HepG2 (cell line): Measurements from ENCODE around the gene UFSP2. TPM values are rescaled to one million over a fixed set of nuclear protein-coding genes. Genes with fewer than 3 reads are reported as not detected.

ENCODE experiments used
- ATAC-seq: fragments of 200-7000 bp; cut with Tn5 transposase; 3 replicates; pipeline ENCODE4 v1.9.1; 2020; ENCODE audit warnings: mild to moderate bottlenecking, moderate library complexity
- BruUV-seq: library from RNA; stranded (reverse); fragments of 400-500 nt; replicated peaks from 2 replicates; lab custom pipeline; 2021; lab: Mats Ljungman, UMichigan
- CTCF ChIA-PET: fragments of 300-600 bp; formaldehyde crosslinking; extraction: SDS; loops from one replicate; lab custom pipeline; 2021; ENCODE audit warnings: low total read pairs, inconsistent platforms, low intra/inter-chr PET ratio; lab: Yijun Ruan, JAX
- POLR2A ChIA-PET: fragments of 350-600 bp; sonication (Branson Sonifier 250); formaldehyde crosslinking; loops from one replicate; lab custom pipeline; 2020; ENCODE audit warnings: antibody characterized with exemption, inconsistent platforms; lab: Yijun Ruan, JAX
- DNase-seq: peaks from one replicate; pipeline ENCODE4 v3.0.0-alpha.2; 2015; ENCODE audit warnings: low spot score
- FAIRE-seq: peaks from 3 replicates; lab custom pipeline; 2011; peaks lifted over from hg19 to GRCh38; lab: Jason Lieb, UNC
- H2AFZ ChIP-seq: one replicate; pipeline ENCODE4 v1.6.1; 2011; ENCODE audit warnings: low read length, inconsistent platforms
- H3K27ac ChIP-seq: fragments of 300-600 bp; 3 replicates; pipeline ENCODE4 v1.8.0; 2011; ENCODE audit warnings: mixed run types, mild to moderate bottlenecking, mixed read lengths, low read length, inconsistent platforms; ENCODE audit not compliant: insufficient read depth; ENCODE audit errors: extremely low read length
- H3K27me3 ChIP-seq, 2 experiments: fragments of 200-600 bp in 1 of 2; 2 replicates in 1 of 2; 3 replicates in 1 of 2; pipeline versions ENCODE4 v1.6.0 to v1.8.0; 2011; ENCODE audit warnings: low read length in 2 of 2, mild to moderate bottlenecking in 2 of 2, moderate library complexity in 2 of 2, inconsistent platforms in 1 of 2; ENCODE audit not compliant: insufficient read depth in 2 of 2, control insufficient read depth in 1 of 2
- H3K36me3 ChIP-seq, 2 experiments: fragments of 200-600 bp in 1 of 2; replicated peaks in 1 of 2; 2 replicates in 1 of 2; 3 replicates in 1 of 2; pipeline versions ENCODE4 v1.5.1 to v1.8.0; 2011; ENCODE audit warnings: low read length in 2 of 2, inconsistent platforms in 1 of 2; ENCODE audit not compliant: insufficient read depth in 2 of 2, control insufficient read depth in 1 of 2
- H3K4me1 ChIP-seq: 2 replicates; pipeline ENCODE4 v1.5.1; 2012; ENCODE audit warnings: low read length, inconsistent platforms; ENCODE audit not compliant: insufficient read depth
- H3K4me2 ChIP-seq: 2 replicates; pipeline ENCODE4 v1.6.0; 2011; ENCODE audit warnings: low read depth, low read length, inconsistent platforms
- H3K4me3 ChIP-seq, 3 experiments: fragments of 200-600 bp in 1 of 3; sonication (generic), shearing (Covaris generic) in 1 of 3; replicated peaks in 1 of 3; 2 replicates each; pipeline ENCODE4 v1.5.1; 2011 to 2016; ENCODE audit warnings: low read length in 3 of 3, inconsistent platforms in 2 of 3, low read depth in 2 of 3, mild to moderate bottlenecking in 2 of 3, control low read depth in 1 of 3, mixed read lengths in 1 of 3; ENCODE audit not compliant: insufficient read depth in 1 of 3
- H3K79me2 ChIP-seq: one replicate; pipeline ENCODE4 v1.6.1; 2011; ENCODE audit warnings: low read length, inconsistent platforms; ENCODE audit not compliant: insufficient read depth
- H3K9ac ChIP-seq: 2 replicates; pipeline ENCODE4 v1.6.0; 2011; ENCODE audit warnings: mild to moderate bottlenecking, low read depth, low read length, inconsistent platforms; ENCODE audit not compliant: insufficient read depth
- H3K9me3 ChIP-seq: 2 replicates; pipeline ENCODE4 v1.5.1; 2012; ENCODE audit warnings: mild to moderate bottlenecking, low read length
- H4K20me1 ChIP-seq: 2 replicates; pipeline ENCODE4 v1.6.0; 2011; ENCODE audit warnings: inconsistent platforms, mild to moderate bottlenecking, low read length, moderate library complexity; ENCODE audit not compliant: insufficient read depth
- ATF7 ChIP-seq, 2 experiments: fragments of 450-650 bp in 1 of 2; sonication (generic) in 1 of 2; formaldehyde crosslinking in 1 of 2; IDR thresholded peaks; 2 replicates each; pipeline versions ENCODE4 v1.4.0 to v1.6.1; 2016 to 2020; ENCODE audit warnings: antibody characterized with exemption in 1 of 2, mild to moderate bottlenecking in 1 of 2, missing genetic modification reagents in 1 of 2
- NR0B2 ChIP-seq: sonication (generic); formaldehyde crosslinking; IDR thresholded peaks from 2 replicates; pipeline ENCODE4 v1.4.0; 2020; ENCODE audit warnings: mild to moderate bottlenecking, missing genetic modification reagents
- ZBTB39 ChIP-seq: sonication (generic); formaldehyde crosslinking; IDR thresholded peaks from 2 replicates; pipeline ENCODE4 v1.5.0; 2020; ENCODE audit warnings: missing genetic modification reagents
- ZNF275 ChIP-seq: sonication (generic); formaldehyde crosslinking; IDR thresholded peaks from 2 replicates; pipeline ENCODE4 v1.8.0; 2022; ENCODE audit warnings: missing genetic modification reagents, mild to moderate bottlenecking, inconsistent platforms, borderline replicate concordance
- ZNF292 ChIP-seq: sonication (generic); formaldehyde crosslinking; IDR thresholded peaks from 2 replicates; pipeline ENCODE4 v1.8.1; 2022; ENCODE audit warnings: mild to moderate bottlenecking, low read depth, missing genetic modification reagents, borderline replicate concordance
- WGBS: methylation state at CpG from one replicate; pipeline ENCODE4 v1.1.6; 2017; ENCODE audit warnings: low lambda C conversion rate; 5-methylcytosine and 5-hydroxymethylcytosine counted together
- in situ Hi-C: cut with HindIII; loops from 2 replicates; pipeline ENCODE4 v1.10.0; 2017; ENCODE audit warnings: low pct_unique_long_range_greater_than_20kb; ENCODE audit not compliant: extremely low pct_ligation_motif_present
- intact Hi-C: fragments of 100-400 bp; cut with micrococcal nuclease; formaldehyde crosslinking; loops from one replicate; pipeline ENCODE4 v1.10.0; 2022; ENCODE audit not compliant: unreplicated experiment
- polyA plus RNA-seq, 8 experiments: library from polyadenylated mRNA; depleted of rRNA in 3 of 8; stranded (reverse) in 7 of 8; unstranded in 1 of 8; fragments of >200 nt; fragmentation: Illumina TruSeq in 4 of 8; extraction: Trizol in 4 of 8; gene quantifications; 2 replicates each; pipeline versions ENCODE4 v1.2.1 to v1.2.3, GENCODE V29; 2011 to 2016; ENCODE audit warnings: low read depth in 4 of 8, missing spikeins in 1 of 8, mixed read lengths in 1 of 8; ENCODE audit not compliant: insufficient read depth in 1 of 8
- total RNA-seq, 5 experiments: library from RNA; depleted of rRNA; stranded (reverse); fragments of >200 nt; fragmentation: Illumina TruSeq; extraction: Trizol; gene quantifications; 2 replicates each; pipeline ENCODE4 v1.2.3, GENCODE V29; 2016; ENCODE audit warnings: low read depth in 1 of 5

UFSP2 gene
- total and polyA plus RNA-seq, 2 of the 13 experiments (the other 11 are each of a cell fraction or from before 2014, with no cell fraction given) = 24.1 to 32.3 TPM

GRCh38 chr4:185398618-185399017, 27.1 kb downstream of the UFSP2 start:
- peak overlapping the region; percentile 74; the same call in 1 of the 2 replicates for H3K4me2 ChIP-seq

GRCh38 chr4:185396724-185397385, 28.9 kb downstream of the UFSP2 start, which contains the start of gene ANKRD37:
Gene ANKRD37, plus strand, starts transcription at chr4:185396841. Its CDS starts 83 bp downstream, at chr4:185396924.
- intact Hi-C loops = loop anchor here (5.0 kb wide), 1 partner anchor 195 kb away; the partner anchor contains the start of gene CFAP97
- ChIA-PET CTCF (no interaction called here), POLR2A (interaction anchor here (0.5 to 2.7 kb wide), 9 partner anchors 11 to 196 kb away, joined by 3 to 30 read pairs (median 5); partner anchors contain the start of gene UFSP2)
- Histone ChIP-seq H3K9me3 (no peaks in the 10 kb centered on the region), H4K20me1 (no peaks in the 10 kb centered on the region; the same call in 1 of the 2 replicates), H3K27me3 (no peaks in the 10 kb centered on the region), H3K36me3 (peaks cover 2 to 21% of the 10 kb centered on the region in 2 experiments; a peak in 3 of 5 replicates), H3K4me2 (peak within 1 kb of the TSS; percentile 81), H3K4me3 (peak within 1 kb of the TSS; percentile 65 to 75 (median 71)), H3K27ac (peak within 1 kb of the TSS; percentile 95), H3K9ac (peak within 1 kb of the TSS; percentile 77), H2AFZ (no peak within 1 kb of the TSS), H3K4me1 (peaks cover 44% of the 10 kb centered on the region), H3K79me2 (peaks cover 2% of the 10 kb centered on the region)
- DNase-seq (peak; percentile 68), FAIRE-seq (no peak), ATAC-seq (peak; percentile 95)
- BruUV-seq = TSS peak; percentile 58
- WGBS = 2% methylated on average over 5 of the region's 38 CpGs
- in situ Hi-C loops = no loop called here
- TF ChIP-seq NR0B2 (CRISPR knock-in tag) = peak; percentile 38; the same call in 1 of the 2 replicates
- TF ChIP-seq ZBTB39 = peak; percentile 83; the same call in 1 of the 2 replicates
- 0 out of 2 replicates have a peak, but pooled peaks have one; percentile 31 for TF ChIP-seq ZNF292 (CRISPR knock-in tag)

More at GRCh38 chr4:185398618-185399017, 27.1 kb downstream of the UFSP2 start:
- CTCF ChIA-PET = no interaction called here
- no peak for DNase-seq
- no peak overlapping the region for H3K9ac ChIP-seq
- no peak for TF ChIP-seq ZNF275 (CRISPR knock-in tag)
- no peak for TF ChIP-seq ATF7 (IDR thresholded peaks at IDR 0.05)
- TF ChIP-seq ATF7 (CRISPR knock-in tag; IDR thresholded peaks at IDR 0.05) = no peak
- TF ChIP-seq, all 625 proteins: peak for 0
- no peak overlapping the region; a peak in 1 of 6 replicates for H3K4me3 ChIP-seq
- POLR2A ChIA-PET = no interaction called here
- no peaks in the 10 kb centered on the region; the same call in 1 of the 2 replicates for H4K20me1 ChIP-seq
- H3K4me1 ChIP-seq = peaks cover 44% of the 10 kb centered on the region
- H2AFZ ChIP-seq = no peak overlapping the region
- BruUV-seq = no TSS peak
- H3K27me3 ChIP-seq = no peaks in the 10 kb centered on the region
- no peaks in the 10 kb centered on the region for H3K9me3 ChIP-seq
- no peak overlapping the region for H3K27ac ChIP-seq
- WGBS = 93% methylated on average over 2 of the region's 2 CpGs
- FAIRE-seq (no peak), ATAC-seq (no peak)
- H3K36me3 ChIP-seq = peaks cover 2 to 21% of the 10 kb centered on the region in 2 experiments; a peak in 3 of 5 replicates
- intact Hi-C loops (loop anchor here (5.0 kb wide), 1 partner anchor 196 kb away; the partner anchor contains the start of gene CFAP97), in situ Hi-C loops (no loop called here)
- peaks cover 2% of the 10 kb centered on the region for H3K79me2 ChIP-seq
